Fibroblast of lung (primary cell): Measurements from ENCODE around the gene EHMT1.

Experiments used
- CTCF ChIP-seq, 2 donors: IDR thresholded peaks in 1 of 2; conservative IDR thresholded peaks in 1 of 2; 1 replicate in 1 of 2; 2 replicates in 1 of 2; pipeline ENCODE4 v1.5.1; 2011 to 2012; ENCODE audit warnings: low read length in 2 of 2, control low read depth in 1 of 2, inconsistent platforms in 1 of 2, low read depth in 1 of 2, mild to moderate bottlenecking in 1 of 2
- EZH2 ChIP-seq: IDR thresholded peaks from 2 replicates; pipeline ENCODE4 v1.5.1; 2012; ENCODE audit warnings: low read length, control low read depth, mild to moderate bottlenecking; ENCODE audit errors: missing control alignments

GRCh38 chr9:137700911-137701310 is 82.1 kb downstream of the EHMT1 start:
- TF ChIP-seq CTCF (conservative IDR thresholded peaks at IDR 0.05 in 1 of 2, IDR thresholded peaks at IDR 0.05 in 1 of 2; ENCODE audit: low read depth in 1 of 2, low read length in 2 of 2) (no peak), EZH2 (no peak)
